Stimulated activated CD4-positive, alpha-beta T cell treated with anti-CD3 and anti-CD28 coated beads, Interleukin-12 subunit alpha, Interleukin-12 subunit beta, amount 100 ng/mL, for 4 hours (primary cell): ENCODE measurements around the gene SLC17A9.
"Not testable (repeated sequence)": the region's sequence is repeated elsewhere in the genome, so short reads cannot be mapped to it uniquely, and the experiment has no call there.

Experiments
- DNase-seq: peaks from one replicate; pipeline ENCODE4 v3.0.0-alpha.2; 2020

SLC17A9 gene

GRCh38 chr20:62920039-62920645, 32.4 kb upstream of the SLC17A9 start:
- no peak for DNase-seq

GRCh38 chr20:62921119-62921687, 31.3 kb upstream of the SLC17A9 start:
- DNase-seq = peak; percentile 45

DNA sequence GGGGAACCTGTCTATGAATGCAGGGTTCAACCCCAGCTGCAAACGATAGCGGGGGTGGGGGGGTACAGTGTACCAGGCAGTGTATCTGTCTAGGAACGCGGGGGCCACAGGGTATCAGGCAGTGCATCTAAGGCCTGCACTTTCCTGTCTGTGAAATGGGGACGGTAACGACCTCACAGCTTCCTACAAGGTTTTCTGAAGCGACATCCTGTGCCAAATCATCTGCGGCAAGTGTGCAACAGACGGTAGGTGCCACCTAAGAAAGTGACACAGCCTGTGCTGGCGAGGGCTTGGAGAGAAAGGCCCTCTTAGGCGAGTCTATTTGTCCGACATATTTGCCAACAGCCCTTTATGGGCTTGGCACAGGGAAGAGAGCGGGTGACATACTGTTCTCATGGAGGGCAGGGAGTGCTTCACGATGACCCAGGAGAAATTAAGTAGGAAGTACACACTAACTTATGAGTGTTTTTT, 30.0 kb upstream of the SLC17A9 start:
- DNase-seq = peak; percentile 20

- not testable (repeated sequence) for DNase-seq
Observed at GRCh38 chr20:62923059-62923668, 29.3 kb upstream of the SLC17A9 start.

- no peak for DNase-seq
Observed at GRCh38 chr20:62923669-62924441, 28.7 kb upstream of the SLC17A9 start.

DNA sequence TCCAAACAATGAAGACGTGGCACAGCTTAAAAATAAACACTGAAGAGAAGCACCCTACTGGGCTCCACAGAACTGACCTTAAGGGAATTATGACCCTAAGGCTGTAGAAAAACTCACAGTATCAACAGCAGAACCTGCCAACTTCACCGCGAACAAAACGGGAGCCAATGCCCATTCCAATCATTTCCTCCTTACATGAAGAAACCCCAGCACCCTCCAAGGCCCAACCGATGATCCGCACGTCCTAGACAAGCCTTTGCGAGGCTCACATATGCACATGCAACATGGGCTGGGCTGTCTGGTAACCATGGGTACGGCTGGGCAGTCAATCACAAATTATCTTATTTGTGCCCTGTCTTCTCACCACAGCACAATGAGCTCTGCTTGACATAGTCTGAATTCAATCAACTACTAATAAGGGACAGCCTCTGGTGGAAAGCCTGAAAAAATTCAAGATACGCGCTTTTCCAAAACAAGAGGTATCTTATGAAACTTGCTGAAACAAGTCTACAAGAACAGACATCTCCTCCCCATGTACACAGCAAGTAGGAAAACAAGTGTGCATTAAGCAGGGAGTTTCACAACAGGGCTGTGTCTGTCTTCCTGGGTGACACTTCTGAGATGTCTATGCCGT, 27.9 kb upstream of the SLC17A9 start:
- DNase-seq = no peak

DNA sequence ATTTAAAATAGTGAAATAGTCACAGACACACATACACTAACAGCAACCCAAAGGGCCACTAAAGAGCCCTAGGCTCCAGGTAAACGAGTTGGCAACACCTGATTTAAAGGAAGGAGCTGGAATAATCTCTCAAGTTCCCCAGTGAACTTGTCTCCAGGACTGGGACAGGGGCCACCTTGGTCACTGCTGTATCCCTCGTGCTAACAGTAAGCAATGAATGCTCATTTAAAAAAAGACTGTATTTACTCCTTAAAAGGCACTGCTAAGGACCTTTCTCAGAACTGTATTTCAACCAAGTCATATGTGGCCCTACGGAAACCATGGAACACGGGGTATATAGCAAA, 27.5 kb upstream of the SLC17A9 start:
- DNase-seq = no peak

- DNase-seq = peak; percentile 39
Observed at GRCh38 chr20:62925420-62926228, 26.9 kb upstream of the SLC17A9 start.

GRCh38 chr20:62926229-62927127, 26.0 kb upstream of the SLC17A9 start, which contains the start of gene DIDO1:
Gene DIDO1 (minus strand): TSS chr20:62926505.
- DNase-seq = peak; percentile 90

GRCh38 chr20:62927128-62927705, 25.3 kb upstream of the SLC17A9 start:
- DNase-seq = no peak

GRCh38 chr20:62928246-62928939, 24.1 kb upstream of the SLC17A9 start:
- DNase-seq = no peak

DNA sequence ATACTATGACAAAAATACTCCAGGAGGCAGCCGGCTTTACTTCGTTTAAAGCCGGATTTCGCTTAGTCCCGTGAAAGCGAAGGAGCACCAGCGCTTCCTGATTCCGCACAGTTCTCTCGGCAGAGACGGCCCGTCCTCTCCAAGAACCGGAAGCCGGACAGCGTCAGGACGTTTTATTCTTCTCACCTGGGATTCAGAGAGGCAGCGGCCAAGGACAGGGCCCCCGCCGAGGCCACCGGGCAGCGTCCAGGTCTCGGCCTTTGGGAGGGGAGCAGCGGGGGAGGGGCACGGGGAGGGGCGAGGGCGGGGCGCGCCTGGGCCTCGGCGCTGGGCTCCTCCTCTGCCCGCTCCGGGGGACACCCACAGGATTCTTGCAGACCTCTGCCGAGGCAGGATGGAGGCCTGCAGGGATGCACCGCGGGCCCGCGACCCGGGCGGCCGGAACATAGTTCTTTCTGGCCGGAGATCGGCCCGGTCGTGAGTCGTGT, 23.4 kb upstream of the SLC17A9 start:
- peak; percentile 58 for DNase-seq

GRCh38 chr20:62931464-62931863, 21.0 kb upstream of the SLC17A9 start:
- no peak for DNase-seq

DNA sequence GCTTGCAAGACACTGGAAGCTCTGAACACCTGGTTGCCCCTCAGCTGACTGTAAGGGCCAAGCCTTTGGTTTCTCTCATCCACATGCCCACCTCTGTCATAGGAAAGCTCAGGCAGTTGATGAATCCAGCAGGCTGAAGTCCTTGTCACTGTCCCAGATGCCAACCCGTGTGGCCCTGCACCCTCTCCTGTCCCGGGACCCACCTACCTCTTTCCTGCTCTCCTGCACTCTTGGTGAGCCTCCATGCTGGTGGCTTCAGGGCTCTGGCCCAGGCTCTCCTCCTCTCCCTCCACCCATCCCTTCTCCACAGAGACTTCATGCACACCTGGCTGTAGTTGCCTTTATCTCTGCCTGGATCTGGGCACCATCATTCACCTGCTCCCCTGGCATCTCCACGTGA, 18.5 kb upstream of the SLC17A9 start:
- DNase-seq = no peak

DNA sequence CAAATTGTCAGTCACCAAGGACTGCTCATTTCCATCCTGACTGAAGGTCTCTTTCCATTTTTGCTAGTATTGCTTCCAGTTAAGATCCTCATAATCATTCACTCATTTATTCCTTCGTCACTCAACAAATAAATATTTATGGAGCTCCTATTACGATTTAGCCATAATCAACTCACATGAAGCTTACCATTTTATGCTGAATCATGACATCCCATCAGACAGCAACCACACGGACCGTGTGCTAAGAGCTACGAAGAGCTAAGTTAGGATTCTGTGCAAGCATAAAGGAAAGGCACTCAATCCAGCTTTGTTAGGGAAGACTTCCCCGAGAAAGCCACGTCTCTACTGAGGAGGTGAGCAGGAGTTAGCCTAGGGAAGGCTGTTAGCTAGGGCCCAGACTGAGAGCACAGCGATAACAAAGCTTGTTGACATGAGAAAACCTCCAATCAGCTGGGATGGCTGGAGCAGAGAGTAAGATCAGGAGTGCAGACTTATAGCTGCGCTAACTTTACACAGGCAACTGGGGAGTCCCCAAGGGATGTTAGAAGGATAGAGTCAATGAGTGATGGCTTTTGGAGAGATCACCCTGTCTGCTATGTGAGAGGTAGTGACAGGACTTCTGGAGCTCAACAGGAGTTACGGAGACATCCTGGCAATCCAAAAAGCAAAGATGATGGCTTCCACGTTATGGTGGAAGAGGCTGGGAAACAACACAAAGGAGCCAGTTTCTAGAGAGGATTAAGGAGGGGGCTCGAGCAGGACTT, 17.1 kb upstream of the SLC17A9 start:
- no peak for DNase-seq

DNA sequence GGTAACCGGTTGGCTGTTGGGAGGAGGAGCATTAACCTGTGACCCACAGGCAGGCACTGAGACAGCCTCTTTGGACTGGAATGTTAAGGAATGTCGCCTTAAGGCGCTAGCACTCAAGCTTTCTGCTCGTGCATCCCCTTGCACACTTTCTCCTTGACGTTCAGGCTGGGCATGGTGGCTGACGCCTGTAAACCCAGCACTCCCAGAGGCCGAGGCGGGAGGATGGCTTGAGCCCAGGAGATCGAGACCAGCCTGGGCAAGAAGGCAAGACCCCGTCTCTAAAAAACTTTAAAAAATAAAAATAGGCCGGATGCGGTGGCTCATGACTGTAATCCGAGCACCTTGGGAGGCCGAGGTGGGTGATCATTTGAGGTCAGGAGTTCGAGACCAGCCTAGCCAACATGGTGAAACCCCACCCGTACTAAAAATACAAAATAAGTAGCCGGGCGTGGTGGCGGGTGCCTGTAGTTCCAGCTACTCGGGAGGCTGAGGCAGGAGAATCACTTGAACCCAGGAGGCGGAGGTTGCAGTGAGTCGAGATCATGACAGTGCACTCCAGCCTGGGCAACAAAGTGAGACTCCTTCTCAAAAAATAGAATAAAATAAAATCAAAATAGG, 16.4 kb upstream of the SLC17A9 start:
- no peak for DNase-seq

DNA sequence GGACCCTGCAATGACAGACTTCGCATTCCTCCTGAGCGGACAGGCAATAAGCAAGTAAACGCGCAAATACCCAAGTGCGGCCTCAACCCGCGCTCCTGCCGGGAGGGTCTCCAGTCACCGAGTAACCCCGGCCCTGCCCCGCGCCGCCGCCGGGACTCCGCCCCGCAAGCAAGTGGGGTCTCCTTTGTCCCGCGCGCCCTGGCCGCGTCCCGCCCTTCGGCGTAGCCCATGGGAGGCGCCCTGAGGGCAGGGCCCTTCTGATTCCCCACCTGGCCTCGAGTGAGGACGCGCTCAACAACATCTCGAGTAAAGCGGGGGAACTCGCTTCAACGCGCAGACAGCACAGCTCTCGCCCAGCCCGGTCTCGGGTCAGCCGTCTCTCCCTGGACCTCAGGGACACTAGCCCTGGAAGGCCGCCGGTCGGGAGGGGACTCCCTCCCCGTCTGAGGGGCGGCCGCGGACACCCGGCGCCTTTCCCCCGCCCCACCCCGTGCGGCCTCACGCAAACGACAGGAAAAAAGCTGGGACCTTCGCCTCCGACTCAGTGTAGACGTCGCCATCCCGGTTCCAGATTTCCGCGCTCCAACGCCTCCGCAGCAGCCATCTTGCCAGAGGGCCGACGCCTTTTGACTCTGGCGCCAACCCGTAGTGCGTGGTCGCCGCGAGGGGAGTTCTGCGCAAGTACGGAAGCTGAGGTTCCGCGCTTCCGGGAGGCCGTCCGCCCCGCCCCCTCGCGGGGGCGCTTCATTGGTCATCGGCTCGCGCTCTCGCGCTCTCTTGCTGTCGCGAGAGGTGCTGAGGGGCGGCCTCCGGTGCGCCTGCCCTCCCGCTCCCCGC, 15.0 kb upstream of the SLC17A9 start:
- peak; percentile 96 for DNase-seq
